Cardiac septum (tissue), 1 donor: Measurements from ENCODE around the gene MINDY4B. TPM values are rescaled to one million over a fixed set of nuclear protein-coding genes. Genes with fewer than 3 reads are reported as not detected.
"Not testable (repeated sequence)": the region's sequence is repeated elsewhere in the genome, so short reads cannot be mapped to it uniquely, and the experiment has no call there.

Experiments used
- DNase-seq: peaks from one replicate; pipeline ENCODE4 v3.0.0-alpha.2; 2020; ENCODE audit warnings: low spot score
- intact Hi-C: fragments of 100-400 bp; cut with DNase I; formaldehyde crosslinking; loops from one replicate; pipeline ENCODE4 v1.14.0; 2022
- total RNA-seq: library from RNA; stranded (reverse); fragmentation: NEBNext Ultra II Directional; extraction: Animal tissue kit (Norgen Biotek cat#: 25700); gene quantifications from one replicate; pipeline ENCODE4 v1.2.1, GENCODE V29; 2021
- donor health status: DM: no; HTN: no; CAD: no.

The MINDY4B gene
- total RNA-seq, 1 donor from 2014 or later = not detected

- intact Hi-C loops = no loop called here
Observed at GRCh38 chr3:150861851-150862250, 43.4 kb downstream of the MINDY4B start.

DNA sequence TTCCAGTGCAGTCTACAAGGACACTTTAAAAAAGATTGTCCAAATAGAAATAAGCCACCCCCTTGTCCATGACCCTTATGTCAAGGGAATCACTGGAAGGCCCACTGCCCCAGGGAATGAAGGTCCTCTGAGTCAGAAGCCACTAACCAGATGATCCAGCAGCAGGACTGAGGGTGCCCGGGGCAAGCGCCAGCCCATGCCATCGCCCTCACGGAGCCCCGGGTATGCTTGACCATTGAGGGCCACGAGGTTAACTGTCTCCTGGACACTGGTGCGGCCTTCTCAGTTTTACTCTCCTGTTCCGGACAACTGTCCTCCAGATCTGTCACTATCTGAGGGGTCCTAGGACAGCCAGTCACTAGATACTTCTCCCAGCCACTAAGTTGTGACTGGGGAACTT, 47.3 kb downstream of the MINDY4B start:
- DNase-seq, intact Hi-C loops: not testable (repeated sequence)

More at GRCh38 chr3:150861851-150862250, 43.4 kb downstream of the MINDY4B start:
- DNase-seq = no peak

GRCh38 chr3:150850191-150850590, 55.0 kb downstream of the MINDY4B start:
- no peak for DNase-seq

GRCh38 chr3:150848864-150849263, 56.4 kb downstream of the MINDY4B start:
- DNase-seq = no peak
- intact Hi-C loops = no loop called here

More at GRCh38 chr3:150850191-150850590, 55.0 kb downstream of the MINDY4B start:
- intact Hi-C loops = no loop called here

GRCh38 chr3:150847433-150847832, 57.8 kb downstream of the MINDY4B start:
- intact Hi-C loops = no loop called here
- DNase-seq = no peak

GRCh38 chr3:150844484-150844883, 60.8 kb downstream of the MINDY4B start:
- no peak for DNase-seq
- intact Hi-C loops = no loop called here

DNA sequence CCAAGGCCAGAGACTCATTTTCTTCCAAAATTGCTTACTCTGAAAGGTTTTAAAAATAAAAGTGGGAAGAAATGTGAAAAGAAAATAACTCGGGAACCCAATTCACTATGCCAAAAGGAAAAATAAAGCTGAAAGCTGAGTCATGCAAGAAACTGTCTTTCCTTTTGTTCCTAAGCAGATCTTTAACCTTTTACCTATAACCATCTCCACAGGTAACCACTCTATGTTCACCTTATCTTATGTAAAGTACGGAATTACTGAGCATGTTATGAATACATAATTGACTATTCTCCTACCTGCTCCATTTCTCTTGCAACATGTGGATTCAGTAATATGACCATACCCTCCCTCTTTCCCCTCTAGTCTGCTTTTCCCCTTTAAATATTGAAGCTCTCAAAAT, 62.0 kb downstream of the MINDY4B start:
- DNase-seq = no peak
- intact Hi-C loops = no loop called here

- intact Hi-C loops = no loop called here
Observed at GRCh38 chr3:150840802-150841515, 64.3 kb downstream of the MINDY4B start.

DNA sequence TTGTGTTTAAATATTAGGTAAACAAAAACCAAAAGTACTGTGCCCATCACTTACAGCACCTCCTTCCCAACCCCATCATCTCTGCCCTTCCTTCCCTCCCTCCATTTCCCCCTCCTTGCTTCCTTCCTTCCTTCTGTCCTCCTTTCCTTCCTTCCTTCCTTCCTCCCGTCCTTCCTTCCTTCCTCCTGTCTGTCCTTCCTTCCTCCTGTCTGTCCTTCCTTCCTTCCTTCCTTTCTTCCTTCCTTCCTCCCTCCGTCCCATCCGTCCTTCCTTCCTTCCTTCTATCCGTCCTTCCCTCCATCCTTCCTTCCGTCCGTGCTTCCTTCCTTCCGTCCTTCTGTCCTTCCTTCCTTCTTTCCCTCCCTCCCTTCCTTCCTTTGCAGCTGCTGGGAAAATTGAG, 74.5 kb downstream of the MINDY4B start:
- no peak for DNase-seq
- intact Hi-C loops = no loop called here

More at GRCh38 chr3:150840802-150841515, 64.3 kb downstream of the MINDY4B start:
- no peak for DNase-seq

- intact Hi-C loops = no loop called here
- no peak for DNase-seq
Observed at GRCh38 chr3:150830094-150830681, 75.1 kb downstream of the MINDY4B start.

- intact Hi-C loops = no loop called here
- no peak for DNase-seq
Observed at GRCh38 chr3:150829408-150829807, 75.8 kb downstream of the MINDY4B start.

GRCh38 chr3:150828997-150829396, 76.2 kb downstream of the MINDY4B start:
- DNase-seq = no peak
- intact Hi-C loops = no loop called here

DNA sequence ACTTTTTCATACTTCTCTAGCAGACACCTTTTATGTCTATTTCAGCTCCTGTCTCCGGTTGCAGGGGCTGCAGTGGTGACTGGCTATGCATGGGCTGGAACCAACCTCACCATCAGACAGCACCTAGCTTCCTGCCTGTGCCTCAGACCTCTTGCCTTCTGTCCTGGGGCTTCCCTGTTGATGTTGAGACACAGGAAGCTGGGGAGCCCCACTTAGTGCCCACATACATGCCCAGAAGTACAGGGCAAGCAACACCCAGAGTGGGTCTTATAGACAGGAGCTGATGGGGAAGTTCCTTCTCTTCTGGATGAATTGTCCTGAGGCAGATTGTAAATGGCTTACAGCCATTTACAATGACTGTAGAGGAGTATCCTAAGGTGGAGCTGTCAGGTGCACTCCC, 77.0 kb downstream of the MINDY4B start:
- intact Hi-C loops = no loop called here
- DNase-seq = no peak

GRCh38 chr3:150826466-150827282, 78.6 kb downstream of the MINDY4B start:
- intact Hi-C loops = no loop called here
- DNase-seq = no peak

GRCh38 chr3:150825916-150826377, 79.3 kb downstream of the MINDY4B start:
- intact Hi-C loops = no loop called here
- DNase-seq = no peak

GRCh38 chr3:150825192-150825915, 79.9 kb downstream of the MINDY4B start:
- DNase-seq = no peak
- intact Hi-C loops = no loop called here

DNA sequence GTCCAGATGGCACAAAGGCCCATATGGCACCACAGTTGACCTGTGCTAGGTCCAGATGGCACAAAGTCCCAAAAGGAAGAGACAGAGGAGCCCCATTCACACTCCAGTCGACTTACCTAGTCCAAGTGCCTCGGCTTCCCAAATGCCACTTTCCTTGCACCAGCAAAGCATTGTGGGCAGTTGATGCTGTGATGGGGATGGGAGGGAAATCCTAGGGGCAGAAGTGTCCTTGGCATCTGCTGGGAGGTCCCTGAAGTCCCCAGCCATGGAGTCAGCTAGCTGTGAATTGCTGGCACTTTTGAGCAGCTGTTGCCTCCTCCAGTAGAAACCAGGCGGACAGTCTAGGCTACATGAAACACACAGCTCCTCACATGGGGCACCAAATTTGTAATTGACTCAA, 82.0 kb downstream of the MINDY4B start:
- no peak for DNase-seq
- intact Hi-C loops = no loop called here

GRCh38 chr3:150822636-150823035, 82.6 kb downstream of the MINDY4B start:
- no peak for DNase-seq
- intact Hi-C loops = no loop called here
